ENCODE measurements around the gene HNRNPUL1. TPM values are rescaled to one million over a fixed set of nuclear protein-coding genes. Genes with fewer than 3 reads are reported as not detected.

HNRNPUL1 gene
- 126 and 188 TPM in 2 replicates for total RNA-seq (ENCODE audit: low replicate concordance)

GRCh38 chr19:41263850-41264580 is at the start of gene HNRNPUL1:
TSS of gene HNRNPUL1 (plus strand) at chr19:41264372. CDS start at chr19:41264504, 132 bp downstream.
- H3K36me3 Mint-ChIP-seq, result peaks cover 10% of the 10 kb centered on the region
- H3K79me2 ChIP-seq (ENCODE audit: low read depth), result peaks cover 57% of the 10 kb centered on the region

GRCh38 chr19:41217741-41218140 is 46.4 kb upstream of the HNRNPUL1 start:
- H3K4me2 ChIP-seq, result peak overlapping the region; percentile 84
- H3K27ac ChIP-seq, result no peak overlapping the region
- H3K9me3 Mint-ChIP-seq, result no peaks in the 10 kb centered on the region
- no peaks in the 10 kb centered on the region for H4K20me1 ChIP-seq (ENCODE audit: low read depth)
- DNase-seq (ENCODE audit: low spot score), result no peak
- H3K4me3 ChIP-seq, result no peak overlapping the region
- no peak overlapping the region for H2AFZ ChIP-seq (replicated peaks)
- peaks cover 19% of the 10 kb centered on the region for H3K79me2 ChIP-seq (ENCODE audit: low read depth)
- peaks cover 36% of the 10 kb centered on the region for H3K4me1 Mint-ChIP-seq
- no peak overlapping the region for H3K9ac ChIP-seq
- H3K36me3 Mint-ChIP-seq, result peaks cover 5% of the 10 kb centered on the region
- TF ChIP-seq EZH2 (IDR thresholded peaks at IDR 0.05) (no peak), CTCF (IDR thresholded peaks at IDR 0.05) (no peak), EZH2phosphoT487 (IDR thresholded peaks at IDR 0.05) (no peak)
- no peaks in the 10 kb centered on the region for H3K9me3 ChIP-seq (ENCODE audit: low read depth)
- H3F3A ChIP-seq (ENCODE audit: low read depth), result peaks cover 10% of the 10 kb centered on the region
- H3K4me3 Mint-ChIP-seq, result peak overlapping the region; percentile 94
- H3K27ac Mint-ChIP-seq, result no peak overlapping the region
- H3K4me1 ChIP-seq, result peaks cover 6% of the 10 kb centered on the region
- peaks cover 9% of the 10 kb centered on the region for H3K27me3 Mint-ChIP-seq (ENCODE audit: insufficient read depth, low read depth)
- H3K36me3 ChIP-seq, result no peaks in the 10 kb centered on the region
- H3K27me3 ChIP-seq, result no peaks in the 10 kb centered on the region

More at GRCh38 chr19:41263850-41264580, at the start of gene HNRNPUL1:
- Histone ChIP-seq H3K4me1 (peaks cover 16% of the 10 kb centered on the region), H3F3A (ENCODE audit: low read depth) (peaks cover 43% of the 10 kb centered on the region), H3K4me3 (peak within 1 kb of the TSS; percentile 95), H3K36me3 (peaks cover 10% of the 10 kb centered on the region), H2AFZ (replicated peaks) (peak within 1 kb of the TSS; percentile 45), H3K27ac (peak within 1 kb of the TSS; percentile 96), H3K9me3 (ENCODE audit: low read depth) (no peaks in the 10 kb centered on the region), H3K4me2 (peak within 1 kb of the TSS; percentile 92), H4K20me1 (ENCODE audit: low read depth) (peaks cover 32% of the 10 kb centered on the region), H3K9ac (peak within 1 kb of the TSS; percentile 97), H3K27me3 (no peaks in the 10 kb centered on the region)
- H3K4me3 Mint-ChIP-seq, result peak within 1 kb of the TSS; percentile 99
- peak; percentile 99 for DNase-seq (ENCODE audit: low spot score)
- TF ChIP-seq EZH2 (IDR thresholded peaks at IDR 0.05) (no peak), CTCF (IDR thresholded peaks at IDR 0.05) (peak; percentile 58)
- peak within 1 kb of the TSS; percentile 99 for H3K27ac Mint-ChIP-seq
- H3K4me1 Mint-ChIP-seq, result peaks cover 22% of the 10 kb centered on the region
- H3K27me3 Mint-ChIP-seq (ENCODE audit: insufficient read depth, low read depth), result peaks cover 10% of the 10 kb centered on the region
- no peaks in the 10 kb centered on the region for H3K9me3 Mint-ChIP-seq

GRCh38 chr19:41218249-41218614 is 45.9 kb upstream of the HNRNPUL1 start:
- Histone ChIP-seq H3K79me2 (ENCODE audit: low read depth) (peaks cover 19% of the 10 kb centered on the region), H2AFZ (replicated peaks) (peak overlapping the region; percentile 65), H3K9ac (no peak overlapping the region), H3K27me3 (no peaks in the 10 kb centered on the region), H3K4me2 (peak overlapping the region; percentile 84), H3K4me1 (peaks cover 10% of the 10 kb centered on the region), H3K9me3 (ENCODE audit: low read depth) (no peaks in the 10 kb centered on the region), H3F3A (ENCODE audit: low read depth) (peaks cover 15% of the 10 kb centered on the region), H3K4me3 (peak overlapping the region; percentile 74), H3K36me3 (no peaks in the 10 kb centered on the region), H4K20me1 (ENCODE audit: low read depth) (no peaks in the 10 kb centered on the region), H3K27ac (peak overlapping the region; percentile 84)
- no peak for DNase-seq (ENCODE audit: low spot score)
- Mint-ChIP-seq H3K36me3 (peaks cover 5% of the 10 kb centered on the region), H3K4me3 (peak overlapping the region; percentile 94), H3K9me3 (no peaks in the 10 kb centered on the region), H3K27me3 (ENCODE audit: insufficient read depth, low read depth) (peaks cover 13% of the 10 kb centered on the region), H3K27ac (peak overlapping the region; percentile 95), H3K4me1 (peaks cover 41% of the 10 kb centered on the region)
- no peak for TF ChIP-seq EZH2 (IDR thresholded peaks at IDR 0.05)
- no peak for TF ChIP-seq CTCF (IDR thresholded peaks at IDR 0.05)
- TF ChIP-seq EZH2phosphoT487 (IDR thresholded peaks at IDR 0.05), result no peak
